HL-60 (cell line): ENCODE data around the gene UQCC3.
"Not testable (repeated sequence)": the region's sequence is repeated elsewhere in the genome, so short reads cannot be mapped to it uniquely, and the experiment has no call there.

Experiments used
- POLR2AphosphoS5 ChIP-seq: IDR thresholded peaks from 2 replicates; pipeline ENCODE4 v1.6.1; 2012; ENCODE audit warnings: low read depth
- TF ChIP-seq, protein P1 (sequence below): IDR thresholded peaks from one replicate; pipeline ENCODE4 v1.5.1; 2011; ENCODE audit warnings: low read length, control low read depth, inconsistent platforms; ENCODE audit not compliant: insufficient read depth

DNA sequence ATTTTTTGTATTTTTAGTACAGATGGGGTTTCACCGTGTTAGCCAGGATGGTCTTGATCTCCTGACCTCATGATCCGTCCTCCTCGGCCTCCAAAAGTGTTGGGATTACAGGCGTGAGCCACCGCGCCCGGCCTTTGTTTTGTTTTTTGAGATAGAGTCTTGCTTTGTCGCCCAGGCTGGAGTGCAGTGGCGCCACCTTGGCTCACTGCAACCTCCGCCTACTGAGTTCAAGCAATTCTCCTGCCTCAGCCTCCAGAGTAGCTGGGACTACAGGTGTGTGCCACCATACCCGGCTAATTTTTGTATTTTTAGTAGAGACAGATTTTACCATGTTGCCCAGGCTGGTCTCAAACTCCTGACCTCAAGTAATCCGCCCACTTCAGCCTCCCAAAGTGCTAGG, 21.2 kb upstream of the UQCC3 start:
- TF ChIP-seq, protein P1, sequence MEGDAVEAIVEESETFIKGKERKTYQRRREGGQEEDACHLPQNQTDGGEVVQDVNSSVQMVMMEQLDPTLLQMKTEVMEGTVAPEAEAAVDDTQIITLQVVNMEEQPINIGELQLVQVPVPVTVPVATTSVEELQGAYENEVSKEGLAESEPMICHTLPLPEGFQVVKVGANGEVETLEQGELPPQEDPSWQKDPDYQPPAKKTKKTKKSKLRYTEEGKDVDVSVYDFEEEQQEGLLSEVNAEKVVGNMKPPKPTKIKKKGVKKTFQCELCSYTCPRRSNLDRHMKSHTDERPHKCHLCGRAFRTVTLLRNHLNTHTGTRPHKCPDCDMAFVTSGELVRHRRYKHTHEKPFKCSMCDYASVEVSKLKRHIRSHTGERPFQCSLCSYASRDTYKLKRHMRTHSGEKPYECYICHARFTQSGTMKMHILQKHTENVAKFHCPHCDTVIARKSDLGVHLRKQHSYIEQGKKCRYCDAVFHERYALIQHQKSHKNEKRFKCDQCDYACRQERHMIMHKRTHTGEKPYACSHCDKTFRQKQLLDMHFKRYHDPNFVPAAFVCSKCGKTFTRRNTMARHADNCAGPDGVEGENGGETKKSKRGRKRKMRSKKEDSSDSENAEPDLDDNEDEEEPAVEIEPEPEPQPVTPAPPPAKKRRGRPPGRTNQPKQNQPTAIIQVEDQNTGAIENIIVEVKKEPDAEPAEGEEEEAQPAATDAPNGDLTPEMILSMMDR, result not testable (repeated sequence)
- TF ChIP-seq POLR2AphosphoS5, result not testable (repeated sequence)
